Stimulated activated CD8-positive, alpha-beta memory T cell treated with anti-CD3 and anti-CD28 coated beads, Interleukin-7, amount 100 ng/mL, for 48 hours (primary cell): ENCODE data around the gene VHLL.

Source experiments
- DNase-seq, 2 donors: peaks; one replicate each; pipeline ENCODE4 v3.0.0-alpha.2; 2020; ENCODE audit warnings: low read depth in 1 of 2; ENCODE audit errors: extremely low read depth in 1 of 2

Gene VHLL

DNA sequence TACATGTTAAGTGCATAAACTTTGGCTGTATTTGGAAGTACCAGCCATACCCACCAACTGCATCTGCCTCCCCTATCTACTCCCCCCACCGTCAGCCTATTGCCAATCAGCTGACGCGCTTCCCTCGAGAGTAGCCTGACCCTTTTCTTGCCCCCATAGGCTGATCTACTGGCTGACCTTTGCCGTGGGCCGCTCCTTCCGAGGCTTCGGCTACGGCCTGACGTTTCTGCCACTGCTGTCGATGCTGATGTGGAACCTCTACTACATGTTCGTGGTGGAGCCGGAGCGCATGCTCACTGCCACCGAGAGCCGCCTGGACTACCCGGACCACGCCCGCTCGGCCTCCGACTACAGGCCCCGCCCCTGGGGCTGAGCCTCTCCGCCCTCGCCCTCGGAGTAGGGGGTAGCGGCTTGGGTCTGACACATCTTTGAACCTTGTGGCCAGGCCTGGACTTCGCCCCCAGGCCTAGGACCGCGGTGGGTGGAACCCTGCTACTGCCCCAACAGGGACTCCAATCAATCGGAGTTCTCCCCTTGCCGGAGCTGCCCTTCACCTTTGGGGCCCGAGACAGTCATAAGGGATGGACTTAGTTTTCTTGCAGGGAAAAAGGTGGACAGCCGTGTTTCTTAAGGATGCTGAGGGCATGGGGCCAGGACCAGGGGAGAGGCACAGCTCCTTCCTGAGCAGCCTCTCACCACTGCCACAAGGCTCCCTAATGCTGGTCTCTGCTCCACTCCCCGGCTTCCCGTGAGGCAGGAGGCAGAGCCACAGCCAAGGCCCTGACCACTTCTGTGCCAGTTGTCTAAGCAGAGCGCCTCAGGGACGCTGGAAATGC lies 7.7 kb downstream of the VHLL start:
- DNase-seq, result no peak

DNA sequence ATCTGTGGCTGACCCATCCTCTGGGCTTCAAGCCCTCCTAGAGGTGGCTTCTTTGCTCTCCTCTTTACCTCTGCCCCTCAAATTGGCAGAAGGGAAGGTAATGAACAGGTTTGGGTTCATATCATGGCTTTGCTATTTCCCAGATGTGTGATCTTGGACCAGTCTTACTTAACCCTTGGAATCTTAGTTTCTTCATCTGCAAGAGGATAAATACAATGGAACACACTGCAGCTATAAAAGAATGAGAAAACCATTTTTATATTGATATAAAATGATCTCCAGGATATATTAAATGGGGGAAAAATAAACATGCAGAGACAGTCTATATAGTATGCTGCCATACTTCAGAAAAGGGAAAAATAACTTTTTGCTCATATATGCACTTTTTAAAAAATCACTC lies 9.2 kb downstream of the VHLL start:
- DNase-seq, result no peak

DNA sequence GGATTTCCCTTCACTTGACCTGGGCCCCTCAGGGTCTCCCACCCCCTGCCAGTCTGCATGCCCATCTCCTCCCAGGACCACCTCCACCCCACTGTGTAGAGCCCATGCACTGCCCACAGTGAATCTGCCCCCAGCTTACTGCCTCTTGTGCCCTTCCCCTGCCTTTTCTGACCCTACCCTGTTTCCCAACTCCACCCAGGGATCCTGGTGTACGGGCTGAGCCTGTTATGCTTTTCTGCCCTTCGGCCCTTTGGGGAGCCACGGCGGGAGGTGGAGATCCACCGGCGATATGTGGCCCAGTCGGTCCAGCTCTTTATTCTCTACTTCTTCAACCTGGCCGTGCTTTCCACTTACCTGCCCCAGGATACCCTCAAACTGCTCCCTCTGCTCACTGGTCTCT lies 13.0 kb downstream of the VHLL start:
- DNase-seq, result no peak

DNA sequence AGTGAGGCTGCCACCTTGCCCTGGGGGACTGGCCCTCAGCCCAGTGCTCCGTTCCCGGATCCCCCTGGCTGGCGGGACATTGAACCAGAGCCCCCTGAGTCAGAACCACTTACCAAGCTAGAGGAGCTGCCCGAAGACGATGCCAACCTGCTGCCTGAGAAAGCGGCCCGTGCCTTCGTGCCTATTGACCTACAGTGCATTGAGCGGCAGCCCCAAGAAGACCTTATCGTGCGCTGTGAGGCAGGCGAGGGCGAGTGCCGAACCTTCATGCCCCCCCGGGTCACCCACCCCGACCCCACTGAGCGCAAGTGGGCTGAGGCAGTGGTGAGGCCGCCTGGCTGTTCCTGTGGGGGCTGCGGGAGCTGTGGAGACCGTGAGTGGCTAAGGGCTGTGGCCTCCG lies 13.7 kb downstream of the VHLL start:
- no peak for DNase-seq

DNA sequence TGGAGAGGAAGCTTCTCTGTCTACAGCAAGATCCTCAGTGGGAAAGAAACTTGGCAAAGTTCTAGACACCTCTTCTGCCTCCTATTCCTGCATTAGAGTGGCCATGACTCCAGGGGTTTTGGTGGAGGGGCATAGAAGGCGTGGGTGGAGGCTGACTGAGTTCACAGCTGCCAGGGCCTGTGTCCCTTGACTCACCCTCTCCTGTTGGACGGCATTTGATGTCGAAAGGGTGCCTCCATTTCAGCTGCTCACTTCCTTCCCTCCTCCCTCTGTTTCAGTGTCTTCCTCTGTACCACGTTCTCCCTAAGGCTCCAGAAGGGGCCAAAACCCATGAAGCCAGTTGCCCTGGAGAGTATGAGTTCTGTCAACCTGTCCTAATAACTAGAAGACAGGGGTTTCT lies 14.3 kb downstream of the VHLL start:
- DNase-seq, result no peak

DNA sequence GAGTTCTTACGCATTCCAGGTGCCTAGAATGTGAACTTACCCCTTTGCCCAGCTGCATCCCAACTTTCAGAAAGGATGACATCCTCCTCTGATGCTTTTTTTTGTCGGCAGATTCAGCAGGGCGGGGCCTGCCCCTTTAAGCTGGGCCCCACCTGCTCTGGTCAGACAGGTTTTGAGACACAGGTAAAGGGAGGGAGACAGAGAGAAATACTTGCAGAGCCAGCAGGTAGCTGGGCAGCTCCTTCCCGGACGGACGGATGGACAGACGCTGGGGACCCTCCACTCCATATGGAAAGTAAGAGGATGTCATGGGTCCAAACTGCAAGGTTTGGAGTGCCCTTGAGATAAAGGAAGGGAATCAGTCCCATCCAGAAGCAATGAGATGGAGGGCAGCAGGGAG lies 15.0 kb downstream of the VHLL start, which contains the start of gene TMEM79:
TMEM79 (plus strand) TSS at position 214 of the 400 bp plus-strand sequence. CDS start 902 bp downstream, outside the sequence.
- DNase-seq, result no peak

DNA sequence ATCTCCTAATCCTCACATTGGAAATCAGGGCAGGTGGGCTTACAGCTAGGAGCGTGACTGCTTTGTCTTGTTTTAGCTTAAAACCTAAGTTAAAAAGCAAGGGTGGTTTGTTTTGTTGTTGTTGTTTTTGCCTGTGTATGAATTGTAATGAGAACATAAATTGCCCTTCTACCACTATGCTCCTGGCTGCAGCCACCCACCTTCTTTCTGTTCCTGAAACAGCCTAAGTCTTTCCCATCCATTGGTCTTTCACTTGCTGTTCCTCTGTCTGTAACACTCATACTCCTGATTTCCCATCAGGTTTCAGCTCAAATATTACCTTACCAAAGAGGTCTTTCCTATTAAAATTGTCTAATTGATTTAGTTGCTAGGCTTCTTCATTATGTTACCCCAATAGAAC lies 15.6 kb downstream of the VHLL start:
- no peak for DNase-seq

DNA sequence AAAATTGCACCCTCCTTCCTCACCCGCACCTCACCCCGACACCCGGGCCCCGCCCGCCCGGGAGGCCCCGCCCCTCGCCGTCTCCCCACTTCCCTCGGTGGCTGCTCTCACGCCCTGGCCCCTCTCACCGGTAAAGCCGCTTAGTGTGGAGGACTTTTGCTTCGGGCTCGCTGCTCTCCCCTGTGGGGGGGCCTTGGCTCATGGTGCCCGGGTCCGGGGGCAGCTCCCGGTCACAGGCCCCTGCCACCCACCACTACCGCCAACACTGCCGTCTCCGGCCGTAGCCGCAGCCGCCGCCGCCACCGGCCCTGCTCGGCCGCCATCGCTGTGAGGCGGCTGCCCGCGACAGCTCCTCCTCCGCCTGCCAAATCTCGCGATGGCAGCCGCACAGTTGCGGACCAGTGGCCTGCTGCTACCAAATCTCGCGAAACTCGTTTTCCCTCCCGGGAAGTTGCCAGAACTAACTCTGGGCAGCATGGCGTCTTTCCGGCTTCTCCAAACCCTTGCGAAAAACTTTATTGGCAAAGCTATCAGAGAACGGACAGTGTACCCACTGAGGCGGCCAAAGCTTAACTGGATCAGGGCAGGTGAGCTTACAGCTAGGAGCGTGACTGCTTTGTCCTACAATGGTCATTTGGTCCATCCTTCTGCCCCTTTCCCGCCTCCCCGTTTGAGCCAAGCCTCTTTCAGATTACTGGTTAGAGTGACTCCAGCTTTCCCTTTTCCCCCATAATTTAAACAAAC lies 16.5 kb downstream of the VHLL start, which contains the start of gene SMG5:
SMG5 (minus strand) TSS at position 347 of the 744 bp plus-strand sequence; CDS start at position 202, 145 bp downstream.
- DNase-seq, result peak; percentile 88 to 94

DNA sequence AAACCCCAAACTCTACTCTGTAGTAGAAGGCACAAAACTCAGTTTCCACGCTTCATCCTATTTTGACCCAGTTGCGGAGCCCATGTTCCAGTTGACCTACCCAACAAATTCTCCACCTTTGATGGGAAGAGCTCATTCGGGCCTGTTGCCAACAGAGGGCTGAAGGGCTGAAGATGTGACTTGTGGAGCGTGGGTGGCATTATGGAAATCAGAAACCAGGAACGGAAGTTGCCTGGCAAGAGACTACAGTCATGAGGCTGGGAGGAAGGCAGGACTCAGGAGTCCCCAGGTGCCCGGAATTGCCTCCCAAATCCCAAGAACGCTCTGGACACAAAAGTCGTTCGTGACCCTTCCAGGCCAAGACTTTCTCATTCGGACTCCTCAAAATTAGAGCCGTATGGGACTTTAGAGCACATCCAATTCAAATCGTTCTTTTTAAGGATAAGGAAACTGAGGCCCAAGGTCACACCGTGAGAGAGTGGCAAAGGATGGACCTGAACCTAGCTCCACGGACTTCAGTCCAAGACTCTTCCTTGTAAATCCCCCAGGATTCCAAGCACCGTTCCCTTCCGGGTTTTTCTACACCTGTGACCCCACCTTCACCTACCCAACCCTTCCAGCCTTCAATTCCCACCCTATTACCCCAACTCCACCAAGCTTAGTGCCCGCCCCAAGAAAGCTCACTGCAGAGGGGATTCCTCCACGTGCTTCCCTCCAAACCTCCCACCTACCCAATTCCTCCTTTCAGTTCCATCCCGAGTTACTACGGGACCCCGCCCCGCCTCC lies 17.2 kb downstream of the VHLL start:
- no peak for DNase-seq

DNA sequence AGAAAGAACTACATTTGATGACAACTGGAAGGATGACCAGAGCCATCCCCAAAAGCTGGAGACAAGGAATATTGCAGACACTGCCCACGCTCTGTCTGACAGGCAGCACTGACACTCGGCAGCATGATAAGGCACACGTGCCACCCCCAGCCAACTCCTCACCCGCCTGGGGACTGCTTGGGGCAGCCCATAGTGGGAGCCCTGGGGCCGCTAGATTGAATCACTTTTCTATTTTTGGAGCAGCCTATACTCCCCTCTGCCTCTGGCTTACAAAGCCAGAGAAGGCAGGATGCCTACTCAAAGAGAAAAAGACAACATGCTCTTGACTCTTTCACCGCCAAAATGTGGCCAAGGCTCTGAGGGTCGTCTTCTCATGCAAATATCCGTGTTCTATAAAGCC lies 17.8 kb downstream of the VHLL start:
- peak; percentile 45 to 55 for DNase-seq

DNA sequence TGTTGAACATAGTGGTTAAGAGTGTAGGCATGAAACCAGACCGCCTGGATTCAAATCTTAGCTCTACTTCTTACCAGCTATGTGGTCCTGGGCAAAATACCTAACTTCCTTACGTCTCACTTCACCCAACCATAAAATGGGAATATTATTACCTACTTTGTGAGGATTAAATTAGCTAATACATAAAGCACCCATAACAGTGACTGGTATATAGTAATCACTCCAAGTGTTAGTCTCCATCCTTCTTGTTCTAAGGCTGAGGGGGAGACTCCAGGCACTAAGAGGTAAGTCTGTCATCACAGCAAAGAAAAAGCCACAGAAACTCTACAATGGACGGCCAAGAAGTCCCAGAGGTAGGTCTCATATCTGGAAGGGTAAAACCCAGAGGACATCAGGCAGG lies 19.3 kb downstream of the VHLL start:
- DNase-seq, result no peak

DNA sequence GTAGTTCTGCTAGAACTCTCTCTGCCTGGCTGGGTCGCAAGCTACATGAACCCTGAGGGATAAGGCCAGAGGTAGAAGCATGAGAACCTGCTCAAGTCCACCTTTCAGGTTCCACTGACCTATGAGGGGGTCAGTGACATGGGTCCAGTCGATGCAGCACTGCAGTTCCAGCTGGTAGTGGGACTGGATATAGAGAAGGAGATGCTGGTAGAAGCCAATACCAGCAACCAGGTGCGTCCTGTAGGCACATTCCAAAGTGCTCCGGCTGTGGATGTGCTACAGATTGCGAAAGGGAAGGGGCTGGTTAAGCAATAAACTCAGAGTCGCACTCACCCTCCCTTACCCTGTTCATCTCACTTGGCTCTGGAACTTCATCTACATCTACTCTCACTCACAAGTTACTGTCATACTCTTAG lies 22.1 kb downstream of the VHLL start:
- DNase-seq, result no peak

DNA sequence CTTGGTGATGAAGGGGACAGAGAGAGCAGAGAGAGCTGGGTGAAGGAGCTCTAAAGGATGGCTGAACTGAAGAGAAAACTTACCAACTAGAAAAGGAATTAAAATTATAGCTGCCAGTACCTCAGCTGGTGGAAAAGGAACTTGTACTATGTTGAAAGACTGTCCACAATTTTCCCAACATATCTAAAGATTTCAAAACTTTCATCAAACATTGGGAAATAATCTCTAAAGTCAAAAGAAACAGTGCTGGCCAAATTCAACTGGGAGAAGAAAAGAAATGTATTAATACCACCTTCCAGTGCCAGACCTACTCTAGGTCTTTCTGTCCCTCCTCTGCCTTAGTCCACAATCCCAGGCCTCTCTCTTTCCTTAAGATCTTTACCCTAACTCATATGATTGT lies 22.6 kb downstream of the VHLL start:
- DNase-seq, result no peak

DNA sequence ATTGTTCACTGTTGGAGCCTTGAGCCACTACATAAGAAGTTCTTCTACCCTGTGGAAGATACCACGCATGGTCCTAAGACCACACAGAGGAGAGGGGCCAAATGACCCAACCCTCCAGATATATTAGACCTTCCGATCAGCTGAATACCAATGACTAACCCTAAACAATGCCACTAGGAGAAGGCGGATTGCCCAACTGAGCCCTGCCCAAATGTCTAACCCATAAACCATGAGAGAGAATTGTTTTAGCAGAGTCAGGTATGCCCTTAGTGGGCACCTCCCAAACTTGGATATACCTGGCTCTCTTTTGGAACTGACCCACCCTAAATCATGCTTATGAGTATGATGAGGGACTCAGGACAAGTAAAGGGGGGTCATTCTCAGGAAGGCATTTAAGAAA lies 28.8 kb downstream of the VHLL start:
- DNase-seq, result no peak

DNA sequence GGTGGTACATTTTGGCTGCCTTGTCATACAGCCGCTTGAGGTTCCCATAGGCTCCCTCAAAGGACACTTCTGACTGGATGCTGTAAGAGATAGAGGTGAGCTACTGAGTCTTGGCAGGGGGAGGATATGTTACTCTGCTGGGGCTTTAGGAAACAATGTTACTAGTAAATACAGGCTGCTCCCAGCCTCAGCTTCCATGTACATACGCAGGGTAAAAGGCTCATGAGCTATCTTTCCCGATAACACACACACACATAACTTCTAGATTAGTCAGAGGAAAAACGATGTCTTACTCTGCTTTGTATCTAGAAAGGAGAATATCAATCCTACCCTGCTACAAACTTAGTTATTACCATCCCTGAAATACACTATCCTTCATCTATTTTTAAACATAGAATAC lies 30.8 kb downstream of the VHLL start:
- no peak for DNase-seq

DNA sequence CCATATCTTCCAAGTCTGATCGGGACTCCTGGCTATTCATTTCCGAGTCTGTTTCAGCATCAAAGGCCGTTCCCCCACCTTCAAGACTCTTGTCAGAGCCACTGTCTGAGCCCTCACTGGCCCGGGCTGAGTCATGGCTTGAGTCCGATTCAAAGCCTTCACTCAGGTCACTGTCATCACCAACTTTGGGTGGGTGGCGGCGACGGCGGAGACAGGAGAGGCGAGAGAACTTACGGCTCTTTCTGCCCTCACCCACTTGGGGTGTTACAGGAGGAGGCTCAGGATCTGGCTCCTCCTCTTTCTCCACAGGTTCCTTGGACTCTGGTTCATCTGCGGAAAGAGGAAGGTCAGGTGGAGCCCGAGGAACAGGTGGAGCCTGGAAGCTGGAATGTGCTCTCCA lies 33.1 kb downstream of the VHLL start:
- no peak for DNase-seq

DNA sequence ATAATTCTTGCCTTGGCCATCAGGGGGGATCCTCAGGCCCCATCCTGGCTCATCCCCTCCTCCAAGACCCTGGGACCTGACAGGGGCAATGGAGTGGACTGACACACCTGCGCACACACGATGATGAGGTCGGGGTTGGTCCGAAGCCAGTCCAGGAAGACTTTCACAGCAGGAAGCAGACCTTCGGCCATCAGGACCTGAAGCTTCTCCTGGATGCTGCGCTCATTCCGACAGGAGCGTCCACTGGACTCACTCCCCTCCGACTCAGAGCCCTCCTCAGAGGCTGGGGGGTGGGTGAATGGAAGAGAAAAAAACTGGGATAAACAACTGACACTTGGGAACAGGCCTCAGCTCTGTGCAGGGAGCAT lies 35.8 kb downstream of the VHLL start:
- no peak for DNase-seq

DNA sequence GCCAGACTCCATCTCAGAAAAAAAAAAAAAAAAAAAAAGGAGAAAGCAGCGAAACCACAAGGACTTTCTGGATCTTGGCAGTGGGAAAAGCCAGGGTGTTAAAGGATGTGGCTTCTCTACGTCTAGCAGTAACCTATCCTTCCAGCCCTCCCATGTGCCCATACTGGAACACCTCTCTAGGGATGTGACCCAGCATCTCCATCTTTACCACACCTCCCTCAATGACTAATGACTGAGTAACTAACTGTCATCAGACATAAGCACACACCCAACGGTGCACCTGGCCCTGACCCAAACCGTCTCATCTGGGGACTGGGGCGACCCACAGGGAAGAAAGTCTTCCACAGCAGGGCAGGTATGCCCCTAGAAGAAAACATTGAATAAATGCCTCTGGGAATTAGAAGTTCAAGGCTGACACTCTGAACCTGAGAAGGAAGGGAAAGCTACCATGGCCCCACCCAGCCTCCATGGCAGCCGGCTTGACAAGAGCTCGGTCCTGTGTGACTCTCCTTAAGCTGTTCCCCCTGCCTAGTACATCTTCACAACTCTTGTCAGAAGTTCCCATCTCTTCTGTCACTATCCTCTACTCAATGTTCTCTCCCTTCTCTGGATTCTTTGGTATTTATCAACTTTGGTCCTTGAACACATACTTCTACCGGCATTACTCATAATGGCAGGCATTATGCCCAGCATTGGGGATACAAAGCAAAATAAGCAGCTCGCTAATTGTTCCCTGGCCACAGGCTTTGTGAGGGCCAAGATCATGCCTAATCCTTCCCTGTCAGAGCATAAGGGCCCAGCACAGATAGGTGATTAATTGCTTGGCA lies 36.4 kb downstream of the VHLL start:
- no peak for DNase-seq

DNA sequence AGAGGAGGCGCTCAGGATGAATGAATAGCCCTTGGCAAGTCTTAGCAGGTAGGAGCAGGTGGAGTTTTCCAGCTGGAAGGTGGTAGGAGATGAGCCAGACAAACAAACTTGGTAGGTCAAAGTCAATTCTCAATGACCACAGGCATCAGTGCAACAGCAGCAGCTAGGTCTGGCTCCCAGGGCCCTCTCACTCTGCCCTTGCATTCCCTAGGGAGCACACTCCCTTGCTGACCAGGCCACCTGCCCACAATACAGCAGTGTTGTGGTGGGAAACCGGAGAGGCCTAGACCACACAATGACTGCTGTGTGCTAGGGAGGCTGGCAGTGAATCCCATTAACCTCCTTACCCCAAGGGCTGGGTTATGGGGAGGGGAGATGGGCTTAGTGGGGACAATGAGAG lies 38.2 kb downstream of the VHLL start:
- no peak for DNase-seq

DNA sequence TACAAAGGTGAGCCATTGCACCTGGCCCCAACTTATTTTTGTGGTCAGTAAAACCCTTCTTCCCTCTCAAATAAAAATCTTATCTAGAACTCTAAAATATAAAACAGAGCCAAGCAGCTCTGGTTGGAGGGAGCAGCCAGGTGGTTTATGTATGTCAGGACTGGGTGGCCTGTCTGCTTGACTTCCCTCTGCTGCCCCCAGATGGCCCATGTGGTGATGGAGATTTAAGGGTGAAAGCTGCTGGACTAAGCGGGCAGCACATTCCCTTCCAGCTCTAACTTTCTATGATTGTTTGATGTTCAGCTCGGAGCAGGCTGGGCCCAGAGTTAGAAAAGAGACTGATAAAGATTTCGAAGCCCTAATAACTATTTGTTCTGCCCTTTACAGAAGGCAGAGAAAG lies 39.3 kb downstream of the VHLL start:
- DNase-seq, result no peak

DNA sequence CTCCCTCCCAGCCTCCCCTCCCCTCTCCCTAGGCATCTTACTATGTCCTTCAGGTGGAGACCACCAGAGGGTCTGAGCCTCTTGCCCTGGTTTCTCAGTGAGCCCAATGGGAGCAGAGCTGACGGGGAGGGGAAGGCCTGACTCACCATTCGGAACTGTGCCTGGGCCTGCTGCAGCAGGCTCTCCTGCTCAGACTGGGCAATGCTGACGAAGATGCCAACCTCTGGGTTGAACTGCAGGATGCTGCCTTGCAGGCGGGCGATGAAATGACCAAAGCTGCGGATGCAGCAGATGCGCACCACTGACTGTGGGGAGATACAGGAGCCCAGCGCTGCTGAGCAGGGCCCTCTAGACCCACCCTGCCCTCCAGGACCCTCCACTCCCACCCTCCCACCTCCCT lies 40.2 kb downstream of the VHLL start:
- no peak for DNase-seq
